A172 (cell line): ENCODE data around the gene ZNF107. TPM values are rescaled to one million over a fixed set of nuclear protein-coding genes. Genes with fewer than 3 reads are reported as not detected.
"Not testable (repeated sequence)": the region's sequence is repeated elsewhere in the genome, so short reads cannot be mapped to it uniquely, and the experiment has no call there.

Experiments used
- DNase-seq: peaks from one replicate; pipeline ENCODE4 v3.0.0-alpha.2; 2015; ENCODE audit warnings: low spot score
- total RNA-seq: library from RNA; depleted of rRNA; stranded (reverse); fragments of >200 nt; shearing (Covaris generic); gene quantifications from 2 replicates; pipeline ENCODE4 v1.2.3, GENCODE V29; 2014

ZNF107 gene
- total RNA-seq, 1 experiment from 2014 or later = 7.1 TPM

DNA sequence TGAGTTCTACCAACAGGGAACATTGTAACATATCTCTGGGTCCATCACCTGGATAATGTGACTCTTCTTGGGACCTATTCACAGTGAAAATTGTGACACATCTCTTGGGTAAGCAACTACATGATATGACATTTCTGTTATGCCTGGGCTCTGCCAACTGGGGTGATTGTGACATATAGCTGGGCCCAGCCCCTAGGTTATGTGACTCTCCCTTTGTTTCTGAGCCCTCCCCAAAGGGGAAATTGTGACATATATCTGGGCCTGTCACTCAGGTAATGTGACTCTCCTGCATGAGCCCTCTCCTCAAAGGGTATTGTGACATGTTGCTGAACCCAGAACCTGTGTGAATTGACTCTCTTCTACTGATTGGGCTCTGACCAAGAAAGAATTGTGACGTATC lies 22.4 kb upstream of the ZNF107 start:
- no peak for DNase-seq

DNA sequence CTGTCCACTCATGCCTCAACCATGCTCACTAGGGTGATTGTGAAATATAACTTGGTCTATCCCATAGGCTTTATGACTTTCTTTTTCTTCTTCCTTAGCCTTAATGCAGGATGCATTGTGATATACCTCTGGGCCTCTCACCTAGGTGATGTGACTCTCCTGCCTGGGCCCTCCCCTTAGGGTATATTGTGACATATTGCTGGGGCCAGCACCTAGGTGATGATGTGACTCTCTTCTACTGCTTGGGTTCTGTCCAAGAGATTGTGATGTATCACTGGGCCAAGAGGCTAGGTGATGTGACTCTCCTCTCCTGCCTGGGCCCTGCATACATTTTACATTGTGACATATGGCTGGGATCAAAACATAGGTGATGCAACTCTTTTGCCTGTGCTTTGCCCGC lies 14.7 kb upstream of the ZNF107 start:
- no peak for DNase-seq

GRCh38 chr7:64651632-64652165 lies 14.2 kb upstream of the ZNF107 start:
- DNase-seq = no peak

- DNase-seq = no peak
Observed at GRCh38 chr7:64653721-64654401, 12.1 kb upstream of the ZNF107 start.

- no peak for DNase-seq
Observed at GRCh38 chr7:64654796-64655548, 11.0 kb upstream of the ZNF107 start.

DNA sequence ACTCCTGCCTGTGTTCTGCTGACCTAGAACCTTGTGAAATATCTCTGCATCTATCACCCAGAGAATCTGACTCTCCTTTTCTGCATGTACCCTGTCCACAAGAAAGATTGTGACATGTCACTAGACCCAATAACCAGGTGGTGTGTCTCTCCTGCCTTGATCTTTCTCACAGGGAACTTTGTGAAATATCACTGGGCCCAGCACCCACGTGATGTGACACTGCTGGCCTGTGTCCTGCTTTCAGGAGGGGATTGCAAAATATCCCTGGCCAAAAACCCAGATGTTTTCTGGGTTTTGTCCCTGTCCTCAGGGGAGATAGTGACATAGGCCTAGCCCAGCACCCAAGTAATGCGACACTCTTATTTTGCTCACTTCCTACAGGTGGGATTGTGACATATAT lies 10.1 kb upstream of the ZNF107 start:
- no peak for DNase-seq

DNA sequence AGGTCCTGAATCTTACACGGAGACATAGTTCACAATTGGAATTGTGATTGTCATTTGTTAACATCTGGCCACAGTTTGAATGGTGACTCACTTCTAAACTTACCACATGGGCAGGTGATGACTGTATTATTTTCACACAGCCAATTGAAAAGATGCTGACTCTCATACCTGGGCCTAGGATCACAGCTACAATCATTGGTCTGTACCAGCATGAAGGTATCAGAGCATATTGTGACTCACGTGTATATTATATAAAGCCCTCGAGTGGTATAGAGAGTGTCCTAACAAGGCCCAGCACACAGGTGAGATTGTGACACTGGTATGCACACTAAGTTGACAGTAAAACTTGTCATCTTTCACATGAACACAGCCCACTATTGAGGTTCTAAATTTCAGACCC lies 9.4 kb upstream of the ZNF107 start:
- no peak for DNase-seq

DNA sequence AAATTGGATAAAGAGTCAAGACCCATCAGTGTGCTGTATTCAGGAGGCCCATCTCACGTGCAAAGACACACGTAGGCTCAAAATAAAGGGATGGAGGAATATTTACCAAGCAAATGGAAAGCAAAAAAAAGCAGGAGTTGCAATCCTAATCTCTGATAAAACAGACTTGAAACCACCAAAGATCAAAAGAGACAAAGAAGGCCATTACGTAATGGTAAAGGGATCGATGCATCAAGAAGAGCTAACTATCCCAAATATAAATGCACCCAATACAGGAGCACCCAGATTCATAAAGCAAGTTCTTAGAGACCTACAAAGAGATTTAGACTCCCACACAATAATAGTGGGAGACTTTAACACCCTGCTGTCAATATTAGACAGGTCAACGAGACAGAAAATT lies 3.8 kb upstream of the ZNF107 start:
- DNase-seq = not testable (repeated sequence)

- no peak for DNase-seq
Observed at GRCh38 chr7:64666663-64667050, 724 bp downstream of the ZNF107 start.

DNA sequence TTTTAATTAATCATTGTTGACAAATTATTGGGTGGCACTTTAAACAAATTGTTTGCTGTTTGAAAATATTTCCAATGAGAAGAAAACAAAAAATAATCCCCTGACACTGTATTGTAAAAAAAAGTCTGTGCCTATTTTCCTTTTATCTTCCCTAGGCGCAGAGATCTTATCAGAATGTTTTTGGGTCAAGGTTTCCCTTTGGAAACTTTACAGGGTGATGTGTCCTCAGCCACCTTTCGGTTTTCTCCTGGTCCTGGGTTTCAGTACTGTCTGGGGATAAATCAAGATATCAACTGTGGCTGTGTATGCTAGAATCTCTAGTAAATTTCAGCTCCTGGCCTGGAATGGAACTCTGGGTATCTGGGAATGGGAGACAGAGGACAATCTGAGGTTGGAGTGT lies 1.4 kb downstream of the ZNF107 start:
- DNase-seq = no peak

DNA sequence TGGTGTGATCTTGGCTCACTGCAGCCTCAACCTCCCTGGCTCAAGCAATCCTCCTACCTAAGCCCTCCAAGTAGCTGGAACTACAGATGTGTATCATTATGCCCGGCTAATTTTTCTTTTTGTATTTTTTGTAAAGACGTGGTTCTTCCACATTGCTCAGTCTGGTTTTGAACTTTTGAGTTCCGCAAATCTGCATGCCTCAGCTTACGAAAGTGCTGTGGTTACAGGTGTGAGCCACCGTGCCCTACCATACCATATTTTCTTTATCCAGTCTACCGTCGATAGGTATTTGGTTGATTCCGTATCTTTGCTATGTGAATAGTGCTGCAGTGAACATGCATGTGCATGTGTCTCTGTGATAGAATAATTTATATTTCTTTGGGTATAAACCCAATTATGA lies 6.5 kb downstream of the ZNF107 start:
- no peak for DNase-seq

DNA sequence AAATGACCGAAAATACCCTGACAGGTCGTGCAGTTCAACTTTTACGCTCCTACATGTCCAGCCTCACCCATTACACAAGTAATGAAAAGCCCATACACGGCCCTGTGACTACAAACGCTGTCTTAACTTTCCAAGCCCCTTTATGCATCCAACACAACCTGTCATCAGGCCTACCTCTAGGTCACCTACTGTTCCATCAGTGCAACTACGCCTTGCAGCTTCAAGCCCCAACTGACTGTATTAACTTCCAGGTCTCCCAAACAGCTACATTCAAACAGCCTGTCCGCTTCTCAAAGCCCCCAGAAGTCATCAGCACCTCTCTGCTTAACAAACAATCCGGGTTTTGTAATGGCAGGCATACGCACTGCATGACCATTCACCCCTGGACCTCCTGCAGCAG lies 19.2 kb downstream of the ZNF107 start:
- DNase-seq = no peak

DNA sequence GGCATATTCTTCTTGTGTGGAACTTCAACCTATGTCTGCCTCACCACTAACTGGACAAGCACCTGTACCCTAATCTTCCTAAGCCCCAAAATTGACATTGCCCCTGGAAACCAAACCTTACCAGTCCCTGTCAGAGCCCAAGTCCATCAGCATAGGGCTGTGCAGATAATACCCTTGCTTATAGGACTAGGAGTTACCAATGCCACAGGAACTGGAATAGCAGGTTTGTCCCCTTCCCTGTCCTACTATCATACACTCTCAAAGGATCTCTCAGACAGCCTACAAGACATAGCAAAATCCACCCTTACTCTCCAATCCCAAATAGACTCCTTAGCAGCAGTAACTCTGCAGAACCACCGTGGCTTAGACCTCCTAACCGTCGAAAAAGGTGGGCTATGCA lies 19.8 kb downstream of the ZNF107 start:
- DNase-seq = no peak

GRCh38 chr7:64686493-64687184 lies 20.7 kb downstream of the ZNF107 start:
- DNase-seq = no peak

DNA sequence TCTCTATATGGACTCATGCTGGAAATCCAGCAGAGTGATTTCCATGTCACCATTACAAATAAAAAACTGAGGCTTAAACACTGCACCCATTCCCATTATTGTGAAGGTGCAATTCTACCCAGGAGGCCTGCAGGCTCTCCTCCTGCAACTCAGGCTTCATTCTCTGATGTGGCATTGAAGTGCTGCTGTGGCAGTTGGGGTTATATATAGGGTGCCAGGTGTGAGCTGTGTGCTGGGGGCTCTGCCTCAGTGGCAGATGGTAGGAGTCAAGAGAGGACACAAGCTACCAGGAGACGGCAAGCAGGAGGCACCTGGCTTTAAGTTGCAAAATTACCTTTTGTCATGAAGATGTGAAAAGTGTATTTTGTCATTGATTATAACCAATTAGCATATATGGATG lies 21.3 kb downstream of the ZNF107 start:
- no peak for DNase-seq

DNA sequence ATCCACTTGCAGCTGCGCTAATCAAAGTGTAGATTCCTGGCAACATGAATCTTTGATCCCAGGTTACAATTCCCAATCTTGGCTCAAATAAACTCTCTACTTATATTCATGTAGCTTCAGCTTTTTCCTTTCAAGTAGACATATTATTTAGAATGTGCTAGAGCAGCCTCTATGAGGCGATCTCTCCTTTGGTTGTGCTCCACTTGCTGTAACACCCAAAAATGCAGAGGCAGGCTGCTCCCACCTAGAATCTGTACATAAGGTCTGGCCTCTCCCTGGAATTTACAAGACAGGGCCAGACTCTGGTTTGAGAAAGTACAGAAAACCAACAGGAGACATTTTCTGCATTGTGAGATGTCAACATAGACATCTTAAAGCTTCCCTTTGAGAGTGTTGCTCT lies 23.1 kb downstream of the ZNF107 start:
- DNase-seq = no peak

DNA sequence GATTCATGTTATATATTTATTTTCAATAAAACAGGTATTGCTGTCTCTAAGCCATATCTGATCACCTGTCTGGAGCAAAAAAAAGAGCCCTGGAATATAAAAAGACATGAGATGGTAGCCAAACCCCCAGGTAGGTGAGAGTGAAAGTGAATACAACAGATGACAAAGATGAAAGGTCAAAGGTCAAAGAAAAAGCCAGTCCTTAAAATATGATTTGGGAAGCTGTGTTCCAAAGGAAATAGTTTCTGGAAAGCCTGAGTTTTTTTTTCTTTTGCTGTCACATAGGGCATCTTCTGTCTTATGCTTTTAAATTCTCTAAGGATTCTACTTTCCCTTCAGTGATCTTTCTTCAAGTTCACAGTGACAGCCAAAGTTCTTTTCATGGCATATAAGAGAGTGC lies 25.9 kb downstream of the ZNF107 start:
- DNase-seq = no peak

- not testable (repeated sequence) for DNase-seq
Observed at GRCh38 chr7:64697863-64698262, 31.9 kb downstream of the ZNF107 start.

DNA sequence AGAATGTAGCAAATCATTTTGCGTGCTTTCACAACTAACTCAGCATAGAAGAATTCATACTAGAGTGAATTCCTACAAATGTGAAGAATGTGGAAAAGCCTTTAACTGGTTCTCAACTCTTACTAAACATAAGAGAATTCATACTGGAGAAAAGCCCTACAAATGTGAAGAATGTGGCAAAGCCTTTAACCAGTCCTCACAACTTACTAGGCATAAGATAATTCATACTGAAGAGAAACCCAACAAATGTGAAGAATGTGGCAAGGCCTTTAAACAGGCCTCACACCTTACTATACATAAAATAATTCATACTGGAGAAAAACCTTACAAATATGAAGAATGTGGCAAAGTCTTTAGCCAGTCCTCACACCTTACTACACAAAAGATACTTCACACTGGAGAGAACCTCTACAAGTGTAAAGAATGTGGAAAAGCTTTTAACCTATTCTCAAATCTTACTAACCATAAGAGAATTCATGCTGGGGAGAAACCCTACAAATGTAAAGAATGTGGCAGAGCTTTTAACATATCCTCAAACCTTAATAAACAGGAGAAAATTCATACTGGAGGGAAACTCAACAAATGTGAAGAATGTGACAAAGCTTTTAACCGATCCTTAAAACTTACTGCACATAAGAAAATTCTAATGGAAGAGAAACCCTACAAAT lies 40.8 kb downstream of the ZNF107 start:
- no peak for DNase-seq

DNA sequence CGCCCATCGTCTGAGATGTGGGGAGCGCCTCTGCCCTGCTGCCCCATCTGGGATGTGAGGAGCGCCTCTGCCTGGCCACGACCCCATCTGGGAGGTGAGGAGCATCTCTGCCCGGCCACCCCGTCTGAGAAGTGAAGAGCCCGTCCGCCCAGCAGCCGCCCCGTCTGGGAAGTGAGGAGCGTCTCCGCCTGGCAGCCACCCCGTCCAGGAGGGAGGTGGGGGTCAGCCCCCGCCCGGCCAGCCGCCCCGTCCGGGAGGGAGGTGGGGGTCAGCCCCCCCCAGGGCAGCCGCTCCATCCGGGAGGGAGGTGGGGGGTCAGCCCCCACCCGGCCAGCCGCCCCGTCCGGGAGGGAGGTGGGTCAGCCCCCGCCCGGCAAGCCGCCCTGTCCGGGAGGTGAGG lies 52.0 kb downstream of the ZNF107 start:
- not testable (repeated sequence) for DNase-seq

GRCh38 chr7:64729089-64729848 lies 63.3 kb downstream of the ZNF107 start:
- DNase-seq = no peak
